Endothelial cell of umbilical vein (primary cell): ENCODE results near the gene TGM1.

ENCODE experiments used
- EZH2 ChIP-seq: IDR thresholded peaks from 2 replicates; pipeline ENCODE4 v1.6.1; 2012; ENCODE audit warnings: borderline replicate concordance, low read depth, mild to moderate bottlenecking, moderate library complexity, low read length, inconsistent platforms; ENCODE audit not compliant: severe bottlenecking
- FOS ChIP-seq: IDR thresholded peaks from 2 replicates; pipeline ENCODE4 v1.6.1; 2011; ENCODE audit warnings: mild to moderate bottlenecking, low read length, moderate library complexity, borderline replicate concordance; ENCODE audit not compliant: insufficient read depth
- GATA2 ChIP-seq: IDR thresholded peaks from 2 replicates; pipeline ENCODE4 v1.7.0; 2011; ENCODE audit warnings: low read depth, mild to moderate bottlenecking, moderate library complexity, mixed read lengths, low read length; ENCODE audit not compliant: insufficient read length, insufficient read depth
- MYC ChIP-seq: IDR thresholded peaks from one replicate; pipeline ENCODE4 v1.6.1; 2011; ENCODE audit warnings: mild to moderate bottlenecking, low read depth, low read length
- POLR2A ChIP-seq: IDR thresholded peaks from 2 replicates; pipeline ENCODE4 v1.6.1; 2012; ENCODE audit warnings: low read depth, mild to moderate bottlenecking, control low read depth, low read length
- POLR2AphosphoS5 ChIP-seq: IDR thresholded peaks from 2 replicates; pipeline ENCODE4 v1.6.1; 2012; ENCODE audit warnings: low read depth, mild to moderate bottlenecking, control low read depth, low read length, moderate library complexity; ENCODE audit not compliant: insufficient read depth
- TF ChIP-seq, protein P1 (sequence below), 2 donors: IDR thresholded peaks; 1 replicate in 1 of 2; 2 replicates in 1 of 2; pipeline ENCODE4 v1.5.1; 2011; ENCODE audit warnings: low read length in 2 of 2, mild to moderate bottlenecking in 2 of 2, moderate library complexity in 2 of 2, control low read depth in 1 of 2, inconsistent platforms in 1 of 2, low read depth in 1 of 2; ENCODE audit not compliant: insufficient read depth in 1 of 2; ENCODE audit errors: extremely low read depth in 1 of 2
- TF ChIP-seq, protein P2 (sequence below): IDR thresholded peaks from 2 replicates; pipeline ENCODE4 v1.6.1; 2011; ENCODE audit not compliant: insufficient read depth, insufficient read length

DNA sequence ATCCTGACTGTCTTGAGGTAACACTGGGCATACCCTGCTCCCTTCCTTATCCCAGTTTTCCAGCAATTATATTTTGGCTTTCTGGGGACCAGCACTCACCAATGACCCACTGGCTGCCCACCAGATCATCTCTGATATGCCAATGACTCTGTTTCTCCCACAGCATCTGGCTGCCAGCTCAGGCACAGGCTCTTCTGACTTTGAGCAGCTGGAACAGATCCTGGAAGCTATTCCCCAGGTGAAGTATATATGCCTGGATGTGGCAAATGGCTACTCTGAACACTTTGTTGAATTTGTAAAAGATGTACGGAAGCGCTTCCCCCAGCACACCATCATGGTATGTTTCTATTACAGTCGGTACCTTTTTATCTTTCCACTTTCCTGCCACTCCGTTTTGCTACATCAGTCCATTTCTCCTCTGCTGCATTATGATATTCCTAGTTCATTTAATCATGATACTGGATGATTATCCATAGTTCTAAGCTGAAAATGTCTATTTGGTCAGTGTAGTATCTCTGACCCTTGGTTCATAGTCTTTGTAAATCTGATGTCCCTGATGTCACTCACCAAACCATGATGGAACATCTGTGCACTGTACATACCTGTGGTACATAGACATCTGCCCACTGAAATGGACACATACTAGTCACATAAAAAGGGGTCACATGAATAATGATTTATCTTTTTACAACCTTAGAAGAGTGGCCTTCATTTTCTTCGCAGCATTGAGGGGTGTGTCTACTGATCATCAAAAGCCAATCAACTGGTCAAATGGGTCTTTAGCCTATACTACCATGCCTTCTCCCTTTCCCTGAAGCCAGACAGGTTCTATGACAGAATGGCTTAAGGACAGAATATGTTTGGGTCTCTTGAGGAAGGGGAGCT lies 26.9 kb downstream of the TGM1 start:
- TF ChIP-seq, protein P1, sequence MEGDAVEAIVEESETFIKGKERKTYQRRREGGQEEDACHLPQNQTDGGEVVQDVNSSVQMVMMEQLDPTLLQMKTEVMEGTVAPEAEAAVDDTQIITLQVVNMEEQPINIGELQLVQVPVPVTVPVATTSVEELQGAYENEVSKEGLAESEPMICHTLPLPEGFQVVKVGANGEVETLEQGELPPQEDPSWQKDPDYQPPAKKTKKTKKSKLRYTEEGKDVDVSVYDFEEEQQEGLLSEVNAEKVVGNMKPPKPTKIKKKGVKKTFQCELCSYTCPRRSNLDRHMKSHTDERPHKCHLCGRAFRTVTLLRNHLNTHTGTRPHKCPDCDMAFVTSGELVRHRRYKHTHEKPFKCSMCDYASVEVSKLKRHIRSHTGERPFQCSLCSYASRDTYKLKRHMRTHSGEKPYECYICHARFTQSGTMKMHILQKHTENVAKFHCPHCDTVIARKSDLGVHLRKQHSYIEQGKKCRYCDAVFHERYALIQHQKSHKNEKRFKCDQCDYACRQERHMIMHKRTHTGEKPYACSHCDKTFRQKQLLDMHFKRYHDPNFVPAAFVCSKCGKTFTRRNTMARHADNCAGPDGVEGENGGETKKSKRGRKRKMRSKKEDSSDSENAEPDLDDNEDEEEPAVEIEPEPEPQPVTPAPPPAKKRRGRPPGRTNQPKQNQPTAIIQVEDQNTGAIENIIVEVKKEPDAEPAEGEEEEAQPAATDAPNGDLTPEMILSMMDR (IDR thresholded peaks at IDR 0.05; ENCODE audit: extremely low read depth in 1 of 2, insufficient read depth in 1 of 2, low read depth in 1 of 2, low read length in 2 of 2) = no peak
- TF ChIP-seq POLR2AphosphoS5 = no peak
- TF ChIP-seq POLR2A = no peak
- TF ChIP-seq MYC = no peak
- TF ChIP-seq, protein P2, sequence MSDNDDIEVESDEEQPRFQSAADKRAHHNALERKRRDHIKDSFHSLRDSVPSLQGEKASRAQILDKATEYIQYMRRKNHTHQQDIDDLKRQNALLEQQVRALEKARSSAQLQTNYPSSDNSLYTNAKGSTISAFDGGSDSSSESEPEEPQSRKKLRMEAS = no peak
- no peak for TF ChIP-seq GATA2
- no peak for TF ChIP-seq EZH2
- no peak for TF ChIP-seq FOS
